IPS DF 6.9 (cell line): ENCODE data around the gene TACC2.

Experiments used
- DNase-seq: peaks from one replicate; pipeline ENCODE4 v3.0.0-alpha.2; 2013; ENCODE audit warnings: low read depth, low spot score
- H3K27ac ChIP-seq: one replicate; pipeline ENCODE4 v1.5.1; 2013; ENCODE audit warnings: low read length, control low read depth
- H3K27me3 ChIP-seq: 2 replicates; pipeline ENCODE4 v1.6.1; 2013; ENCODE audit warnings: mild to moderate bottlenecking, low read length; ENCODE audit not compliant: control insufficient read depth, insufficient read depth
- H3K36me3 ChIP-seq: 2 replicates; pipeline ENCODE4 v1.6.1; 2013; ENCODE audit warnings: low read length; ENCODE audit not compliant: control insufficient read depth, insufficient read depth
- H3K4me1 ChIP-seq: 2 replicates; pipeline ENCODE4 v1.6.1; 2013; ENCODE audit warnings: low read length; ENCODE audit not compliant: control insufficient read depth, insufficient read depth
- H3K4me3 ChIP-seq: 2 replicates; pipeline ENCODE4 v1.5.1; 2013; ENCODE audit warnings: mild to moderate bottlenecking, low read length
- H3K9me3 ChIP-seq: 2 replicates; pipeline ENCODE4 v1.6.1; 2013; ENCODE audit warnings: low read length, inconsistent platforms; ENCODE audit not compliant: control insufficient read depth, insufficient read depth
- WGBS: extraction: QIAGEN DNeasy Blood & Tissue Kit; methylation state at CpG from one replicate; pipeline ENCODE4 v1.1.7; 2013; ENCODE audit warnings: mixed read lengths, missing lambda C conversion rate; ENCODE audit not compliant: insufficient read length, insufficient coverage; 5-methylcytosine and 5-hydroxymethylcytosine counted together

TACC2 gene

GRCh38 chr10:122135251-122136025 lies 146.5 kb downstream of the TACC2 start:
- Histone ChIP-seq H3K4me1 (peaks cover 8% of the 10 kb centered on the region), H3K27me3 (no peaks in the 10 kb centered on the region)
- no peak for DNase-seq

GRCh38 chr10:122138831-122139625 lies 150.1 kb downstream of the TACC2 start:
- WGBS: no CpG with 5 or more reads among the region's 16 CpGs
- no peak overlapping the region for H3K27ac ChIP-seq
- H3K27me3 ChIP-seq: no peaks in the 10 kb centered on the region
- no peaks in the 10 kb centered on the region for H3K9me3 ChIP-seq
- H3K4me3 ChIP-seq: no peak overlapping the region
- 0 out of 2 replicates have a peak, but pooled peaks cover 1% of the 10 kb centered on the region for H3K4me1 ChIP-seq
- no peaks in the 10 kb centered on the region; the same call in 1 of the 2 replicates for H3K36me3 ChIP-seq
- DNase-seq: no peak

More at GRCh38 chr10:122135251-122136025, 146.5 kb downstream of the TACC2 start:
- H3K9me3 ChIP-seq: no peaks in the 10 kb centered on the region
- no peak overlapping the region for H3K27ac ChIP-seq
- H3K36me3 ChIP-seq: peaks cover 2% of the 10 kb centered on the region; the same call in 1 of the 2 replicates
- no CpG with 5 or more reads among the region's 13 CpGs for WGBS
- H3K4me3 ChIP-seq: no peak overlapping the region

DNA sequence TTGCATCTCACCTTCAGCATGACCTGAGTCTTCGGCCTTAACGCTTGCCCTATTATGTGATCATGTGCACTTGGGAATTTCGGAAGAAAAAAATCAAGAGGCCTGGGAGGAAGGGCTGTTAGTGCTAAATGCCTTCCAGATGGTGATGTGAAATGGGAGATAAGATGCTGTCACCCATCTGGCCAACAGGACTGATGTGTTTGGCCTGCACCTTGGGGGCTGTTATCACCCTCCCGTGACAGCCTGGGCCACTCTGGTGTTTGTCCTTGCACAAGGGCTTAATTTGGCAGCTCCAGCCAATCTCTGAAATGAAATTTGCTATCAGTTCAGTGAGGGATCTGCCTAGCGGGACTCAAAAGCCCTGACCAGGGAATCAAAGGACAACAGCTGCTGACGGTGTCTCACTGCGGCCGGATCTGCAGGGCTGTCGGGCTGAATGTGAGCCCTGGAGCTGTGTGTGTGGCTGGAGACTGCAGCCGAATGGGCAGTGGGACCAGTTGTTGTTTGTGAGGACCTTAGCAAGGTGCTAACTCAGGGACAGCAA lies 150.7 kb downstream of the TACC2 start:
- no CpG with 5 or more reads among the region's 10 CpGs for WGBS
- DNase-seq: no peak
- Histone ChIP-seq H3K9me3 (no peaks in the 10 kb centered on the region), H3K4me1 (0 out of 2 replicates have a peak, but pooled peaks cover 1% of the 10 kb centered on the region), H3K4me3 (no peak overlapping the region), H3K27ac (no peak overlapping the region), H3K36me3 (peaks cover under 1% of the 10 kb centered on the region; the same call in 1 of the 2 replicates), H3K27me3 (no peaks in the 10 kb centered on the region)

DNA sequence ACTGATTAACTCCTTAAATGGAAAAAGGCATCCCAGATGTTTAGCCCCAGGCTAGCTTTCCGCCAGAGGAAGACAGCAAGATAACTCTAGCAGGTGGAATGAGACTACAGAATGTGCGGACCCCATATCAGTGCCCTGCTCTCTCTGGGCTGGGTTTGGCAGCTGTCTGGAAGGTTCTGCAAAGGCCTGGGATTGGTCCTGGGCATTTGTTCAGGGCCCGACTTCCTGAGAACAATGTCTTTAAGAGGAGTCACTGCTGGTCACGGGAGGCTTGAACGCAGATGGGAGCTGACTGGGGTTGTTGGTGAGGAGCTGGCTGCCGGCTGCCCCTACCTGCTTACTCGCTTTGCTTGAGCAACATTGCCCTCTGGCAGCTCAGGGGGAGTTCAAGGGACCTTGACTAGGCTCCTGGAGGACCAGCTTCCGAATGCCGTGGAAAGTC lies 151.5 kb downstream of the TACC2 start:
- no peak overlapping the region for H3K27ac ChIP-seq
- H3K4me1 ChIP-seq: 0 out of 2 replicates have a peak, but pooled peaks cover 1% of the 10 kb centered on the region
- H3K36me3 ChIP-seq: peaks cover 2% of the 10 kb centered on the region; the same call in 1 of the 2 replicates
- H3K9me3 ChIP-seq: no peaks in the 10 kb centered on the region
- no CpG with 5 or more reads among the region's 9 CpGs for whole genome bisulfite sequencing
- no peaks in the 10 kb centered on the region for H3K27me3 ChIP-seq
- DNase-seq: no peak
- no peak overlapping the region for H3K4me3 ChIP-seq

- Histone ChIP-seq H3K9me3 (no peaks in the 10 kb centered on the region), H3K27me3 (no peaks in the 10 kb centered on the region), H3K4me3 (no peak overlapping the region), H3K4me1 (0 out of 2 replicates have a peak, but pooled peaks cover 1% of the 10 kb centered on the region), H3K36me3 (peaks cover 2% of the 10 kb centered on the region; the same call in 1 of the 2 replicates), H3K27ac (no peak overlapping the region)
- no CpG with 5 or more reads among the region's 10 CpGs for WGBS
- no peak for DNase-seq
Observed at GRCh38 chr10:122140941-122141623, 152.1 kb downstream of the TACC2 start.

GRCh38 chr10:122141821-122142640 lies 153.1 kb downstream of the TACC2 start:
- no CpG with 5 or more reads among the region's 15 CpGs for WGBS
- no peak overlapping the region for H3K4me3 ChIP-seq
- no peak overlapping the region for H3K27ac ChIP-seq
- no peak for DNase-seq
- H3K27me3 ChIP-seq: no peaks in the 10 kb centered on the region
- H3K4me1 ChIP-seq: 0 out of 2 replicates have a peak, but pooled peaks cover 1% of the 10 kb centered on the region
- H3K36me3 ChIP-seq: peaks cover 2% of the 10 kb centered on the region; the same call in 1 of the 2 replicates
- H3K9me3 ChIP-seq: no peaks in the 10 kb centered on the region

- Histone ChIP-seq H3K9me3 (no peaks in the 10 kb centered on the region), H3K27ac (no peak overlapping the region), H3K4me1 (0 out of 2 replicates have a peak, but pooled peaks cover 1% of the 10 kb centered on the region), H3K36me3 (peaks cover 2% of the 10 kb centered on the region; the same call in 1 of the 2 replicates), H3K4me3 (no peak overlapping the region), H3K27me3 (no peaks in the 10 kb centered on the region)
- DNase-seq: no peak
- no CpG with 5 or more reads among the region's 14 CpGs for whole genome bisulfite sequencing
Observed at GRCh38 chr10:122142641-122143237, 153.8 kb downstream of the TACC2 start.

DNA sequence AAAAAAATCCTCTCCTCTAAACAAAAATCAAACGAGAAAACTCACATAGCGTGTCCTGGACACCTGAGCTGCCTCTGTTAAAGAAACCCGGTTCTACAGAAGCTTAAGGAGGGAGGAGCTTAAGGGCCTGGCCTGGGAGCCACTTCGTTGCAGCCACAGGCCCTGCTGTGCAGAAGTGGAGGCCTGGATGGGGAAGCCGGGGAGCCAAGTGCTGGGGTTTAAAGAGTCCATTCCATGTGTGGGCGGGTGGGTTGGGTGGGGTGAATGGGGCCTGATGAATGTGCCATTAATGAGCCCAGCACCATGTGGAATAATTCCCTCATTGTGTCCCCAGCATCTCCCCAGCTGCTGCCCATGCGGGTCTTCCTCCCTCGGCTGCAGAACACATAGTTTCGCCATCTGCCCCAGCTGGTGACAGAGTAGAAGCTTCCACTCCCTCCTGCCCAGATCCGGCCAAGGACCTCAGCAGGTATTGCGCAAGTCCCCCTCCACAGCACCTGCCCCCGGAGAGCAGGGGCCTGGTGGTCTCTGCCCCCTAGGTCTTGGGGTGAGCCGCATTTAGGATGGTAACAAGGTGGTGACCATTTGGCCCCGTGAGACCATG lies 154.4 kb downstream of the TACC2 start:
- Histone ChIP-seq H3K36me3 (peaks cover 2% of the 10 kb centered on the region; the same call in 1 of the 2 replicates), H3K27ac (no peak overlapping the region), H3K4me3 (no peak overlapping the region), H3K27me3 (no peaks in the 10 kb centered on the region), H3K4me1 (peaks cover 2% of the 10 kb centered on the region; the same call in 1 of the 2 replicates), H3K9me3 (no peaks in the 10 kb centered on the region)
- WGBS: no CpG with 5 or more reads among the region's 14 CpGs
- DNase-seq: no peak

DNA sequence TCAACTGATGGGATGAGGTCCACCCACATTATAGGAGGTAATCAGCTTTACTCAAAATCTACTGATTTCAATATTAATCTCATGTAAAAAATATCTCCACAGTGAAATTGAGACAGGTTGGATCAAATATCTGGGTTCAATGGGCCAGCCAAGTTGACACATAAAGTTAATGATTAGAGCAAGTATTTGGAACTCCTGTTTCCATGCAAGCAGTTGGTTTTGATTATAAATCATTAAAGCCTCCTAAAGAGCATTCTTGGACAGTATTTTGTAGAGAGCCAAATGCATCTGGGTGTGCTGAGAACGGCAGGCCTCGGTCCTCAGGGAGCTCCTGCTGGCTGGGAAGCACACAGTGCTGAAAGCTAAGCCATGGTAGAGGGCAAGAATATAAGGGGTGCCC lies 155.2 kb downstream of the TACC2 start:
- Histone ChIP-seq H3K4me1 (peaks cover 3% of the 10 kb centered on the region; the same call in 1 of the 2 replicates), H3K9me3 (no peaks in the 10 kb centered on the region), H3K4me3 (no peak overlapping the region), H3K27me3 (no peaks in the 10 kb centered on the region), H3K27ac (no peak overlapping the region), H3K36me3 (peaks cover 2% of the 10 kb centered on the region; the same call in 1 of the 2 replicates)
- DNase-seq: no peak
- no CpG with 5 or more reads among the region's 2 CpGs for WGBS
